HG03558 (cell line): ENCODE measurements around the gene TMEM151B.

ENCODE experiments used
- ATAC-seq: cut with Tn5 transposase; IDR thresholded peaks from one replicate; pipeline ENCODE4 v1.9.1; 2021; ENCODE audit warnings: moderate number of reproducible peaks; ENCODE audit not compliant: unreplicated experiment; ENCODE audit errors: extremely low read depth

The TMEM151B gene

DNA sequence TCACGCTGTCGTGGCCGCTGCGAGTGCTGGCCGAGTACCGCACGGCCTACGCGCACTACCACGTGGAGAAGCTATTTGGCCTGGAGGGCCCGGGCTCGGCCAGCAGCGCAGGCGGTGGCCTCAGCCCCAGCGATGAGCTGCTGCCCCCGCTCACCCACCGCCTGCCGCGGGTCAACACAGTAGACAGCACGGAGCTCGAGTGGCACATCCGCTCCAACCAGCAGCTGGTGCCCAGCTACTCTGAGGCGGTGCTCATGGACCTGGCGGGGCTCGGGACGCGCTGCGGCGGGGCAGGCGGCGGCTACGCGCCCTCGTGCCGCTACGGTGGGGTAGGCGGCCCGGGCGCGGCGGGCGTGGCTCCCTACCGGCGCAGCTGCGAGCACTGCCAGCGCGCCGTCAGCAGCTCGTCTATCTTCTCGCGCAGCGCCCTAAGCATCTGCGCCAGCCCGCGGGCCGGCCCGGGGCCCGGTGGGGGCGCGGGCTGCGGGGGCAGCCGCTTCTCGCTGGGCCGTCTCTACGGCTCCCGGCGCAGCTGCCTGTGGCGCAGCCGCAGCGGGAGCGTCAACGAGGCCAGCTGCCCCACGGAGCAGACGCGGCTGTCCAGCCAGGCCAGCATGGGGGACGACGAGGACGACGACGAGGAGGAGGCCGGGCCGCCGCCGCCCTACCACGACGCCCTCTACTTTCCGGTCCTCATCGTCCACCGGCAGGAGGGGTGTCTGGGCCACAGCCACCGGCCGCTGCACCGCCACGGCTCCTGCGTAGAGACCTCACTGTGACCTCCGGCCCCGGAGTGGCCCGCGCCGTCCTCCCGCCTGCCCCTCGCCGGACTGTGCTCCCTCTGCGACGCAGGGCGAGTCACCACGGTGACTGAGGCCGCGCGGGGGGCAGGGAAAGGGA lies 5.7 kb downstream of the TMEM151B start:
- no peak for ATAC-seq

DNA sequence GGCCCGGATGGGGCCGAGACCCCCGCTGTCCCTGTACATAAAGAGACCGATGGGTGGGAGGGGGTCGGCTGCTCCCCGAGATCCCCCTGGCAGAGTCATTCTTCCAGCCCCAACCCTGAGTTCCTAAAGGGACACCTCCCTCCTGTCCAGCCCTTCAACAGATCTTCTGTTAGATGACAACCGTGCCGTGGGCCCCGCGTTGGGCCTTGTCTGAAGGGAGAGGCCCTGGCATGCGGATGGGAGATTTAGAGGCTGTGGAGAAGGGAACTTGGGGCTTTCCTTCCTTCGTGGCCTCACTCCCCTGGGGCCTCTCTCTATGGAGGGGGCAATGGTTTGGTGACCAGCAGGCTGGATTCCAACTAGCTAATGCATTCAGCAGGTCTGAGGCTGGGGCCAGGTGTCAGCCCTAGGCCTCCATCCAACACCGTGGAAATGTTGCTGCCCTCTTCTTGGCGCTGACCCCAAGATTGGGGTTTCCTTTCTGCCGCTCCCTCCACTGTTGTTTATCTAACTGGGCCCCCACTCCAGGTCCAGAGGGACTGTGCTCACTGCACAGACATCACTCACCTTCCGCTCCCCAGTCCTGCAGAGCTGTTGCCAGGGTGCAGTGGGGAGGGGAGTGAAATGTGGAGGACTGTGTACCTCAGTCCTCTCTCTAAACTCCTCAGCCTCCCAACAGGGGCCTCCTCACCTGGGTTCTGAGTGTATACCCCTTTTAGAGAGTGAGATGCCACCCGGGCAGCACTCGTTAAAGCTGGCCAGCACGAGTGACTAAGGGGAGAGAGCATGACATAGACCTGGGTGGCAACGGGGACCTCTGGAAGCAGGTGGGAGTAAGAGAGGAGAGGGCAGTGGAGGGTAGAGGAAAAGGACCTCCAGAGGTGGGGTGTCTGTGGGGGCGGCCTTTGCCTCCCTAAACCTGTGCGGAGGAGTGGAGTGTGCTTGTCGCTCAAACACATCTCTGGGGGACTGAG lies 6.7 kb downstream of the TMEM151B start:
- ATAC-seq: no peak

DNA sequence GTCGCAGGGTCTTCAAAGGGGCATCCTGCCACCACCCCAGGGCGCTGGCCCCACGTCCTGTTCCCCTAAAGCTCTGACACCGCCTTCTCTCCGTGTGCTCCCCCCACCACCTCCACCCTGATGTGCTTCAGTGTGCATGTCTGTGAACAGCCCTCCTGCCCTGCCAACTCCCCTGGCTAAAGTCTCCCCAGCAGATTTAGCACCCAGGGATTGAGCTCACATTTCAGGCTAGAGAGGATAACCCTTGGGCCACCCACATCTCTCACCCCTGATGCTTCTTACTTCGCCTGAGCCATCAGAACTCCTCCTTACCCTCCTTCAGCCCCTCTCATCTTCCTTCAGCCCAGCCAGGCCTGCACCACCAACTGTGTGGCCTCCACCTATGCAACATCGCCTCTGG lies 7.5 kb downstream of the TMEM151B start:
- ATAC-seq: no peak

DNA sequence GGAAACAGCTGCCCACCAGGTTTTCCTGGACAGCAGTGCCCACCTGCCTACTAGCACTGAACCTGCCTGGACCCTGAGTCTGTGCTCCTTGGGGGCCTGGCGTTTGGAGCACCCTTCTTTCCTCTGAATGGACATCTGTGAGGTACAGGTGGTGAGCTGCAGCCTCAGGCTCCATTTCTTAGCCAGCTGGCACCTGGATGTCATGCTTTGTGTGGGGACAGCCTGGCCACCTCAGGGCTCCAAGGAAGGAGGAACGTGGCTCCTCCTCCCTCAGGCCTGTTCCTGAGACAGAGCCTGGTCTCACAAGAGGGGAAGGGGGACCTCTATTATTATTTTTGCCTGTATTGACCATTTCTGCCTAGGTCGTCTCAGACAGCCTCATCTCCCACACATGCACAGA lies 8.1 kb downstream of the TMEM151B start:
- ATAC-seq: no peak

DNA sequence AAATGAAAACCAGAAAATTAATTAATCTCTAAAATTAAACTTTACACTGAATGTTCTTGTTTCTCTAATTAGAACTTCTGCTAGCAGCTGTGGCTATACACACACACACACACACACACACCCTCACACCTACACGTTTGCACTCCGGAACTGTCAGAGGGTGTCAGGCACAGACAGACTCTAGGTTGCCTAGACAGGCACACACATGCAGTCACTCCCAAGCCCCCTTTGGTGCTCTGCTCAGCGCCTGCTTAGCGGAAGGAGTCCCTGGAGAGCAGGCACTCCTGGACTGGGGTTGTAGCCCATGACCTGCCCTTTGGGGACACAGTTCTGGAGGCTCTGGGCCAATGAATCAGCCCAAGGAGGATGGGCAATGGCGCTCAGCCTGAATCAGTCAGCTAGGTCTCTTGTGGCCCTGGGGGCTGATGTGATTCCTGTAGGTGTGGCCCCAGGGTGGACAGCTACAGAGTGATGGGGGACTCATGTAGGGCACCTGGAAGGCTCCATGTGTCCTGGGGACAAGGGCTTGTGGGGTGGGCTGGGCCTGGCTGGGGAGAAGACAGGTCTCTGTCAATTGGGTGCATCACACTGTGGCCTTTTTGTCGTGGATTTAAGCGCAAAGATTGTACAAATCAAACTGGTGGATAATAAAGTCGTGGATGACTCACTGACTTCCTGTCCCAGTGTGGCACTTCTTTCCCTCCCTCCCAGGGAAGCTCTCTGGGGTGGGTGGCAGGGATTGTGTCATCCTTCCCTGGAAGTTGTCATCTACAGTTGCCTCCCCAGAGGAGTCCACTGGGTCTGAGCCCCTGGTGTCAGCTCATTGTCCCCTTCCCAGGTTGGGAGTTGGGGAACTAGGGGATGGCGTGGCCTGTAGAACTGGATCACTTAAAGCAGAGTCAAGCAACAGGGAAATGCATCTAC lies 8.8 kb downstream of the TMEM151B start:
- ATAC-seq: no peak

DNA sequence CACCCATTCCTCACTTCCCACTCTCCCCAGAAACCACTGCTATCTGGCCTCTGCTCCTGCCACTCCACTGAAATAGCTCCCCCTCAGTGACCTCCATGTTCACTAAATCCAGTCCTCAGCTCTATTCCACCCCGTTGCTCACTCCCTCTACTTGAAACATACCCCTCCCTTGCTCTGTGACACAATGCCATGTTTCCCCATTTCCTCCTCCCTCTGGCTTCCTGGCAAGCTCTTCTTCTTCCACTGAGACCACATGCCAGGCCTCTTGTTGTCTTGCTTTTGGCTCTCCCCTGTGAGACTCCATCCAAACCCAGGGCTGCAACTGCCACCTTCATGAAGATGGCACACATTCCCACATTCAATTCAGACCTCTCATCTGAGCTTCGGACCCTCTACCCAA lies 13.9 kb downstream of the TMEM151B start:
- no peak for ATAC-seq

DNA sequence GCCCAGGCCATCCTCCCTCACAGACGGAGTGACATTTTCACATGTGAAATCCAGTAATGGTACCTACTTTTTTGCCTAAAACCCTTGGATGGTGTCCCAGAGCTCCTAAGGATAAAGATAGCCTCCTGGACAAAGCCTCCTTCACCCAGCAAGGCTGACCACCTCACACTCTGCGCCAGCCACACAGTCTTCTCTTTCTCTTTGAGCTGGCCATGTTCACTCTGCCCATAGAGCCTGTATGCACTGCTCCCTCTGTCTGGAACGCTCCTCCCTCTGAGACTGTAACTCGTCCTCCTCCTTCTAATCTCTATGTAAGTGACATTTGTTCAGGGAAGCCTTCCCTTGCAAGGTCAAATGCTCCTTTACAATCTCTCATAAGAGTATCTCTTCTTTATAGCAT lies 14.6 kb downstream of the TMEM151B start:
- ATAC-seq: no peak

DNA sequence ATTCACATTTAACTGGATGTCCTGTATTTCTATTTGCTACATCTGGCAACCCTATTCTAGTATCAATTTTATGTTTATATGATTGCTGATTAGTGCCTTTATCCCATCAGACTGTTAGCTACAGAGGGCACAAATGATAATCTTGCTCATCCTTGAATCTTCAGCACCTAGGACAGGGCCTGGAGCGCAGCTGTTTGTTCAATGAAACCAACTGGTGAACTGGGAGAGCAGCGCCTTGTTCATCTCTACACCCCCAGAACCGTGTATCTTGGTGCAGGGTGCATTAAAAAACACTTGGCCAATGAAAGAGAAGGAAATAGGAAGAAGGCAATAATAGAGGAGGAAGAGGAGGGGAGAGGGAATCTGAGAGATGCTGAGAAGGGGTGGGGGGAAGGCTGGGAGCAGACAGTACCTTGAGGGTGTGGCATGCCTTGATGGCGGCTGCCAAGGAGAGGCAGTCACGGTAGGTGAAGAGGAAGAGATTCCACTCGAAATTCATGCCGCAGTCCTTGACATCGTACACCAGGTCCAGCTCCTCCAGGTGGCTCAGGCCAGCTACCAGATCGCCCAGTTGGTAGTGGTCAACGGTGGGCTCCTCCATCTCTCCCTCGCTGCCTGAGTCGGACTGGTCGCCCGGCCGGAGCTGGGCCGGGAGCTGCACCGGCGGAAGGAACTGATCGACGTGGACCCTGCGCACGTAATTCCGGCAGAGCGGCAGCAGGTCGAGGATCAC lies 15.5 kb downstream of the TMEM151B start:
- ATAC-seq: no peak

DNA sequence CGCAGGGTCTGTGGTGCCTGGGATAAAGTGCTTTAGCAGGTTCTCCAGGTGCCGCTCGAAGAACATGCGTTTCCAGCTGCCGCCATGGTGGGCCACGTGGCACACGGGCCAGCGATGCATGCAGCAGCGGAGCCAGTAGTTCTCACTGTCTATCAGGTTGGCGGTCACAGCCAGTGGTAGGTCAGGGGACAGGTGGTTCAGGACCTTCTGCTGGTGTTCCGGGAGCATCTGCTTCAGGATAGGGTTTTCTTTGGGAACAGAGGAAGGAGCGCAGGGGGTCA lies 16.0 kb downstream of the TMEM151B start:
- ATAC-seq: no peak

DNA sequence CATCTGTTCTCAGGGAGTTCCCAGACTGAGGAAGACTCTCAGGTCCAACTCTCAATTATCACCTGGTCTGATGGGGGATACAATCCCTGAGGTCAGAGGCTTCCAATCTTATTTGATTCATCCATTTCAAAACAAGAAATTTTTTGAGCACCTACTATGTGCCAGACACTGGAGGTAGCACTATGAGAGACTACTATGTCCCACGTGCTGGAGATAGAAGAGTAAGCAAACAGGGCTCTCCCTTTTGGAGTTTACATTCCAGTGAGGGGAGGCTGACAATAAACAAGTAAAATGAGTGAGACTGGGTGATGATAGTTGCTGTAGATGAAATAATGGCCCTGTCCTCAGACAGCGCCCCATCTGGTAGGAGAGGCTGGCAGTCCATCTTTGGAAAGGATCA lies 16.5 kb downstream of the TMEM151B start:
- ATAC-seq: no peak

DNA sequence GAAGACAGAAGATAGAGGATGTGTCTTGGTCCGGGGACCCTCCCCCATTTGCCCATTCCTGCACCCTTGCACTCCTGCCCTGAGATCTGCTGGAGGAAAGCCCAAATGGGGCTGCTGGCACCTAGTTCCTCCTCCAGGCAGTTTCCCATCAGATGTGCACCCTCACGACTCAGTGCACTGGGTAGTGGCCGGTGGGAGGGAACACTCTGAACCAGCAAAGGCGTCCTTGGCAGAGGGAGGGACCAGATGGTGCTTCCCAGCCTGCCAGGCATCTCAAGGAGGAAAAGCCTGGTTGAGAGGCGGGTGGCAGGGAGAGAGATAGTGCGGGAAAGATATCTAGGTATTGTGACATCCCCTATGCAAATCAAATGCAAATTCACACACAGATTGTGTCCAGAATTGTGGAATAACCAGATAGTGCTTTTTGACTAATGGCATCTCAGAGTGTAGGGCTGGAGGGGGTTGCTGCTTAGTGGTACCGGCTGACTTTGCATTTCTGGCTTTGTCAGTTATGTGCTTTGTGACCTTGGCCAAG lies 19.5 kb downstream of the TMEM151B start:
- ATAC-seq: no peak

DNA sequence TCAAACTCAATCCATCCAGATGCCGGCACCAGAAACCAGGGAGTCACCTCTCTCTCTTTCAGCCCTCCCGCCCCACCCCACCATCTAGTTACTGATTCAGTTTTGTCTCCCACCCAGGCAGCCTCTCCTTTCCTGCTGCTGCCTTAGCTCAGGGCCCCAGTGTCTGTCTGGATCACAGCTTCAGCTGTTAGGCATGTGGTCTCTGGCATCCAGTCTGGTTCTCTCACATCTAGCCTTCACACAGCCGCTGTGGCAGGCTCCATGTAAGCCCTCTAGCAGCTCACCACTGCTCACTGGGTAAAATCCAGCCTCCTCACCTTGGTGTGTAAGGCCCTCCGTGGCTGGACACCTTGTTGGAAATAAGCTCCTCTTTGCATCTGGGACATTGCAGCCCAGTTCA lies 21.6 kb downstream of the TMEM151B start:
- no peak for ATAC-seq

DNA sequence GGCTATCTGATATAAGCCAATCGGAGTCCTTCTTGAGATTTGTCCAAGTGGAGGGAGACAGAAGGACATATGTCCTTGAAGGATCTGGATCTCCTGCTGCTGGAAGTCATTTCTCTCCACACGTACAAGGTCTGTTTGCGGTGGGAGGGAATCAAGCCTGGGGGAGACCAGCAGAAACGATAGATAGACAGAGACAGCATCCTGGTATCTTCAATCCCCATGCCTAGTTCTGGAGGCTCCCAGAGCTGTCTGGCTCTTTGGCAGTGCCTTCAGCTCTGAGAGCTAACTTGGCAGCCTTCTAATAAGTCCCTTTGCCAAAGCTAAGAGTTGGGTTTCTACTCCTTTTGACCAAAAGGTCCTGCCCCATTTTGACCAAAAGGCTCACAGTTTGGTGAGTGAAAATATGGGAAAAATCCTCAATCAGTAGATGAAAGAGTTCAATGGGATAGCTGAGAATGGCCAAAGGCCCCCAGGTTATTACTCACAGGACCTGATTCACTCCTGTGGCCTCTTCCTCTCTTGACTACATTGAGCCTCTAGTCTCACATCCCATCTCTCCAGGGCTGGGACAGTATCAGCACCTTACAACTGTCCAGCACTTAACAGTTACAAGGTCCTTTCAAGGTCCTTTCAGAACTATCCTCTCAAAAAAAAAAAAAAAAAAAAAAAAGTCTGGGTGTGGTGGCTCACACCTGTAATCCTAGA lies 22.6 kb downstream of the TMEM151B start:
- ATAC-seq: no peak

DNA sequence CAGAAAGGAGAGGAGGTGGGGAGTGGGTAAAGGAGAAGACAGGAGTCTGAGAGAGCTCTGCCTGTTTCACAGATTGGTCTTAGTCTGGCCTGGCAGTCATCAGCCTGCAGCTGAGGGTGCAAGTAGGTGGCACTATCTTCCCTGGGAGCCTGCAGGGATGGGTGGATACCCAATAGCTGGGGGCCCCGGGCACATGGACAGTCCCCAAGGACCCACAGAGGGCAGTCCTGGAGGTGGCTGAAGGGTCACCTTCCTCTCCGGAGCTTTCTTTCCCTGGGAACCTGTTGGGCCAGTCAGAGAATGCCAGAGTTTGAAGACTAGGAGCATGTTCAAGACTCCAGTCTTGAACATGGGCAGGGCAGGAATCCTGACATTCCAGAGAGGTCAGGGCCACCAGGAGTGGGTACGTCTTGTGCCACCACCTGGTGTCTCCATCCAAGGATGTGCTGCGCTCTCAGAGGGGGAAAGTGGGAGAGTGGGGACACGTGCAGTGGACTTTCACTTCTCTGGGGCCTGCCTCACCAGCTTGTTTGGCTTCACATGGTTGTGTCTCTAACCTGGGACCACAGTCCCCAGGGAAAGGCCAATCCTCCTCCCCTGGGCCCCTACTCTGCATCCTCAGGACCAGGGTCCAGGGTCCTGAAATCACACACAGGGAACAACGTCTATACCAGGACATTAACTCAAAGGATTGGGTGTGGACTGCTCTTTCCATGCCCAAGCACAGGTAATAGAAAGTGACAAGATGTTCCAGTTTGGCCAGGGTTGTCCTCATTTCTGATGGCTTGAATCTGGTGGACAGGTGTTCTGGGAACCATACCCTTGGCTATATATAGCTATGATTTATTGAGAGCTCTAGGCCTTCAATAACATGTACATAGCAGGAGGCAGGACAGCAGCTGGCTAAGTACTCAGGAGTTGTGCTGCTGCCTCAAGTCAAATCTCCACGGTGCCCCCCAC lies 24.9 kb downstream of the TMEM151B start:
- ATAC-seq: no peak

DNA sequence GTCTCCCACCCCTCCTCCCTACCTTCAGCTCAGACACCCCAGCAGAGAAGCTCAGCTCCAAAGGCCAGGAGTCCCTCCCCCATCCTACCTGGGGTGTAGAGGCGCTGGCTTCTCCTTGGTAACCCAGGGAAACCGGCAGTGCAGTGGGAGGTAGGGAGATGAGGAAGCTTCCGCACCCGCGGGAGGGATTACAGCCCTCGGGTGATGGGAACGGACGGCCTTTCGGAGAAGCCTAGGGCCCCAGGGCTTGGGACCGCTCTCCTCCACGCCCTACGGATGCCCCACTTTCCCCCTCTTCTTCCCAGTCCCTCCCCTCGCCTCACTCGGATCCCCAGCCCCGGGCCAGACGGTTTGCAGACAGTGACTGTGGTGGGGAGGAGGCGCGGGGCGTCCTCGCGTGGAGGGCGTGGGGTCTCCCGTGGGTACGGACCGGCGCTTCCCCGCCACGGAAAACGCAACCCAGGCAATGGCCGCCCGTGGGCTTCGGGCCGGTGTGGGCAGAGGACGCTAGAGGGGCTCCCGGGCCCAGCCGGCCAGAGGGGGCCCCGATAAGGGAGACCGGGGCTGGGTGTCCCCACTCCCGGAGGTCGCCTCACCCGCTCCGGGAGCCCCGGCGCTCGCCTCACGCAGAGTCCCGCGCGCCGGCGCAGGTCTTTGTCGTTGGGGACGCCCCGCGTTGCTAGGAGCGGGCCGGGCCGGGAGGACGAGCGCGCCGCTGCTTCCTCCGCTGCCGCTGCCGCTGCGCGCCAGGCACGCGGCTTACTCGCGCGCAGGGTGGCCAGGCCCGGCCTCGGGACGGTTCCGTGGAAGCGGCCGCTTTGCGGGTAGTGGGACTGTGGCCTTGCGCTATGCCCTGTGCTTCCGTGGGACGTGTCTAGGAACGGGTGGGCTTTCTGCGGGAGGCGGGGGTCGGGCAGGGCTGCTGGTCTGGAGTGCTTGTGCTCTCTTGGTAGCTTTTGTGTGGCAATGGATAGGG lies 27.1 kb downstream of the TMEM151B start:
- no peak for ATAC-seq

DNA sequence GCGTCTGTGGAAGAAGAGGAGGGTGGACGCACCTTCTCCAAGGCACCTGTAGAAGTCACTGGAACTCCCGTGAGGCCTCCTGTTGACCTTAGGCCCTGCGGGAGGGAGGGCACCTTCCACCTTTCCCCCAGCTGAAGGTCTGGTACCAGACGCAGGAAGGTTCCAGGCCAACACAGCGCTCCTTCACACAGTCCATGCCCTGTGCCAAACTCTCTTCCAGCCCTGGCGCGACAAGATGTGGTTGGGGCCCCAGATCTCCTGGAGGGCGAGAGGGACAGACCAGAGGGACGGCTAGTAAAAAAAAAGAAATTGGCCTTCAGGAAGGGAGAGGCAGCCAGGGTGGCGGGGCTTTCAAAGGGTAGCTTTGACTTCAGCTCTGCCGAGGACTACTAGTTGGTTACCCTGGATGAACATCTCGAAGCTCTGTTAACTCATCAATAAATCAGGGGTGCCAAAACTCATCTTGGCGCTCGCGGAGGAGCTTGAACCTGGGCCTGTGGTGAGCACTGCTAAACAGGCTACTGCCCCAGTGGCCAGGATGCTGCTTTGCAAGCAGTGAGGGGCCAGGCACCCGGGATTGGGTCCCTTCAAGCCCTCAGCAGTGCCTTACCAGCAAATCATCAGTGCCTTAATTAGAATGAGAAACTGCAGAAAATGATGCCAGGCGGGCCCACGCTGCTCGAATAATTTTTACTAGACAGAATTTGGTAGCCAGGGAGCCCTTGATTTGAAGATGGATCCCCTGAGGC lies 28.0 kb downstream of the TMEM151B start:
- no peak for ATAC-seq
